Nephron (organoid): ENCODE measurements around the gene ELK3.
A peak's percentile ranks its signal among the peaks of the same experiment; 100 is the strongest.

Experiments used
- H3K27ac Mint-ChIP-seq, 3 experiments: 2 replicates each; pipeline ENCODE4 v1.8.0; 2020; ENCODE audit warnings: mixed read lengths in 3 of 3, mild to moderate bottlenecking in 2 of 3, moderate library complexity in 1 of 3
- H3K27me3 Mint-ChIP-seq: 2 replicates; pipeline ENCODE4 v1.8.0; 2021; ENCODE audit warnings: low read depth, mild to moderate bottlenecking, moderate library complexity, mixed read lengths
- H3K36me3 Mint-ChIP-seq: 2 replicates; pipeline ENCODE4 v1.8.0; 2020; ENCODE audit warnings: low read depth, mixed read lengths
- H3K4me1 Mint-ChIP-seq: 2 replicates; pipeline ENCODE4 v1.8.0; 2020; ENCODE audit warnings: mixed read lengths
- H3K4me3 Mint-ChIP-seq, 3 experiments: 2 replicates each; pipeline ENCODE4 v1.8.0; 2020; ENCODE audit warnings: mild to moderate bottlenecking in 3 of 3, mixed read lengths in 3 of 3, moderate library complexity in 2 of 3
- H3K9me3 Mint-ChIP-seq: 2 replicates; pipeline ENCODE4 v1.8.0; 2020; ENCODE audit warnings: mixed read lengths
- CTCF ChIP-seq, 3 experiments: fragments of 200-600 bp; sonication (generic); IDR thresholded peaks; one replicate each; pipeline ENCODE4 v1.5.0; 2021; ENCODE audit warnings: antibody characterized with exemption in 3 of 3; ENCODE audit not compliant: unreplicated experiment in 3 of 3

The ELK3 gene

GRCh38 chr12:96196781-96197180 lies 2.6 kb downstream of the ELK3 start:
- no peaks in the 10 kb centered on the region for H3K9me3 Mint-ChIP-seq
- H3K36me3 Mint-ChIP-seq = peaks cover under 1% of the 10 kb centered on the region
- H3K4me3 Mint-ChIP-seq = peak overlapping the region; percentile 93 to 96 (median 93)
- peaks cover 17% of the 10 kb centered on the region for H3K4me1 Mint-ChIP-seq
- TF ChIP-seq CTCF (IDR thresholded peaks at IDR 0.05; ENCODE audit: unreplicated experiment in 3 of 3) = no peak
- H3K27ac Mint-ChIP-seq = peak overlapping the region in 2 of 3 experiments; percentile 91 to 98
- H3K27me3 Mint-ChIP-seq = peaks cover 8% of the 10 kb centered on the region

- Mint-ChIP-seq H3K27ac (no peak overlapping the region), H3K27me3 (peaks cover 8% of the 10 kb centered on the region), H3K4me1 (peaks cover 17% of the 10 kb centered on the region), H3K9me3 (no peaks in the 10 kb centered on the region), H3K36me3 (peaks cover 6% of the 10 kb centered on the region), H3K4me3 (peak overlapping the region; percentile 15 to 58 (median 37))
- no peak for TF ChIP-seq CTCF (IDR thresholded peaks at IDR 0.05; ENCODE audit: unreplicated experiment in 3 of 3)
These were observed 3.5 kb downstream of the ELK3 start for GRCh38 chr12:96197503-96198272.

DNA sequence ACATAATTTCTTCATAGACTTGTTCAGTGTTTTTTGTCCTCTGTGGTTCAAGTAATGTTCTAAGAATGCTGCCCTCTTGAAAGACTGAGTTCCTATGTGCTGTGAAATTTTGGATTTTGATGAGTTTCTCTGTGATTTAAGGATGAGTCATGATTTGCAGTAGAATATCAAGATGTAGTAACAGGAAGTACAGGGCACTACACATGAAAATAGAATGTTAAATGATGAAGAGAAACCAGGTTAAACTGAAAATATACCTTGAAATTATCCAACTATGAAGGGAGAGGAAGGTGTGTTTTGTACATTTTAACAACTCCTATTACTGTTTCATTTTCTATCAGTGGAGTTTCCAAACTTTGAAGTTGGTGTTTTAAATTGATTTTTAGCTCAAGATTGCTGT lies 4.8 kb downstream of the ELK3 start:
- Mint-ChIP-seq H3K36me3 (peaks cover 13% of the 10 kb centered on the region), H3K4me3 (no peak overlapping the region), H3K9me3 (no peaks in the 10 kb centered on the region), H3K27ac (peak overlapping the region in 1 of 3 experiments; percentile 0), H3K4me1 (peaks cover 17% of the 10 kb centered on the region), H3K27me3 (peaks cover 3% of the 10 kb centered on the region)
- TF ChIP-seq CTCF (IDR thresholded peaks at IDR 0.05; ENCODE audit: unreplicated experiment in 3 of 3) = no peak

GRCh38 chr12:96199464-96199863 lies 5.3 kb downstream of the ELK3 start:
- H3K27ac Mint-ChIP-seq = peak overlapping the region in 1 of 3 experiments; percentile 0
- H3K4me3 Mint-ChIP-seq = no peak overlapping the region
- peaks cover 18% of the 10 kb centered on the region for H3K36me3 Mint-ChIP-seq
- peaks cover 3% of the 10 kb centered on the region for H3K27me3 Mint-ChIP-seq
- no peak for TF ChIP-seq CTCF (IDR thresholded peaks at IDR 0.05; ENCODE audit: unreplicated experiment in 3 of 3)
- peaks cover 17% of the 10 kb centered on the region for H3K4me1 Mint-ChIP-seq
- no peaks in the 10 kb centered on the region for H3K9me3 Mint-ChIP-seq

DNA sequence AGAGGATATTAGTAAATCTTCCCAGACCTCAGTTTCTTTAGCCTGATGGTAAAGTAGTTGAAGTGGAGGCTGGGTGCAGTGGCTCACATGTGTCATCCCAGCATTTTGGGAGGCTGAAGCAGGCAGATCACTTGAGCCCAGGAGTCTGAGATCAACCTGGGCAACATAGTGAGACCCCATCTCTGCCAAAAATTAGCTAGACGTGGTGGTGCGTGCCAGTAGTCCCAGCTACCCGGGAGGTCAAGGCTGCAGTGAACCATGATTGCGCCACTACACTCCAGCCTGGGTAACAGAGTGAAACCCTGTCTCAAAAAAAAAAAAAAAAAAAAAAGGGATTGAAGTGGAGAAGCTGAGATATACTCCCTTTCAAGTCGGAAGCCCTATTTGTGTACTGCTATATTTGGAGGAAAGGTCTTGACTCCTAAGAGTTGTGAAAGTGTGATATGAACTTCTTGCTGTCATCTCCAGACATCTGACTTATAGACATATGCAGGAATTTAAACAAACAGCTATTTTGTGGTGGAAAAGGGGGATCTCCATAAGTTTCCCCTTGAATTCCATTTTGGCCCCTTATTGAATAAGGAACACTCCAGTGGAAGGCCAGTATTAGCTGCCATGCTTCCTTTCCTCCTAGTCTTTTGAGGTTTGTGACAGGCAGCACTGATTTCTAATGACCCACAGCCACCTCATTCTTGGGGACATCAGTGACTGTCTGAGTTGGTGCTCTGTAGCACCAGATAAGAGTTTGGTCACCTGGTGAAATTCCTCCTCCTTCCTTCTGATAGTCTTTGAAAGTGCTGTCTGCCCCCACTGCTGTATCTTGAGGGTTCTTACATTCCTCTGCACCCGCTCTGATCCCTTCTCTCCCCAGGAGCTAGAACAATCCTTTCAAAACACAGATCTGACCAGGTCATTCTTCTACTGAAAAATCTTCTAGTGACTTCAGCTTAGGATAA lies 7.4 kb downstream of the ELK3 start:
- Mint-ChIP-seq H3K4me3 (no peak overlapping the region), H3K4me1 (peaks cover 10% of the 10 kb centered on the region), H3K27me3 (no peaks in the 10 kb centered on the region), H3K9me3 (no peaks in the 10 kb centered on the region), H3K36me3 (peaks cover 25% of the 10 kb centered on the region), H3K27ac (no peak overlapping the region)
- no peak for TF ChIP-seq CTCF (IDR thresholded peaks at IDR 0.05; ENCODE audit: unreplicated experiment in 3 of 3)
